ENCODE data around the gene ADGRV1. TPM values are rescaled to one million over a fixed set of nuclear protein-coding genes. Genes with fewer than 3 reads are reported as not detected.

ADGRV1 gene
- total RNA-seq, 1 experiment from 2014 or later = 64.8 TPM

- Histone ChIP-seq H3K9me3 (ENCODE audit: control insufficient read depth, low read depth, low read length) (no peaks in the 10 kb centered on the region), H3K4ac (ENCODE audit: low read depth, low read length) (no peak overlapping the region), H2BK120ac (ENCODE audit: low read depth, low read length, poor library complexity, severe bottlenecking) (no peak overlapping the region), H4K91ac (ENCODE audit: insufficient read length, low read depth, low read length) (no peak overlapping the region), H4K5ac (ENCODE audit: insufficient read length, low read depth, low read length) (no peak overlapping the region), H3K79me2 (ENCODE audit: insufficient read depth, low read length) (no peaks in the 10 kb centered on the region), H3K9ac (ENCODE audit: extremely low read depth, insufficient read length, low read length) (no peak overlapping the region), H4K8ac (replicated peaks; ENCODE audit: insufficient read length, low read depth, low read length) (no peak overlapping the region), H4K20me1 (ENCODE audit: control insufficient read depth, insufficient read depth, insufficient read length) (no peaks in the 10 kb centered on the region), H3K79me1 (ENCODE audit: insufficient read depth, low read depth, low read length, poor library complexity, severe bottlenecking) (no peaks in the 10 kb centered on the region), H3K27me3 (ENCODE audit: insufficient read depth, low read length) (no peaks in the 10 kb centered on the region), H2BK5ac (ENCODE audit: insufficient read length, low read length) (no peak overlapping the region), H3K4me2 (ENCODE audit: insufficient read depth, insufficient read length, low read length) (no peak overlapping the region), H3K18ac (ENCODE audit: insufficient read length, low read depth, low read length) (no peak overlapping the region), H2BK15ac (ENCODE audit: low read depth, low read length) (no peak overlapping the region), H3K23ac (ENCODE audit: insufficient read length, low read depth, low read length) (no peak overlapping the region), H3K14ac (ENCODE audit: insufficient read depth, low read length) (no peak overlapping the region), H2BK12ac (ENCODE audit: insufficient read length, low read depth, low read length) (no peak overlapping the region), H3K27ac (ENCODE audit: insufficient read length, low read depth, low read length) (no peak overlapping the region), H3K23me2 (ENCODE audit: insufficient read length, low read depth, low read length, poor library complexity, severe bottlenecking) (no peaks in the 10 kb centered on the region), H3K4me1 (ENCODE audit: insufficient read depth, low read length) (peaks cover 4% of the 10 kb centered on the region; the same call in 1 of the 2 replicates), H2BK20ac (ENCODE audit: low read depth, low read length, poor library complexity, severe bottlenecking) (no peak overlapping the region), H2AK5ac (ENCODE audit: insufficient read length, low read length) (no peak overlapping the region), H3T11ph (ENCODE audit: low read length) (no peak overlapping the region), H3K56ac (ENCODE audit: insufficient read length, low read depth, low read length) (no peak overlapping the region), H2AFZ (ENCODE audit: low read length) (no peak overlapping the region)
- H3K27me3 Mint-ChIP-seq (ENCODE audit: low read depth) = no peaks in the 10 kb centered on the region
- H3K36me3 Mint-ChIP-seq (ENCODE audit: insufficient read depth in 1 of 3, low read depth in 3 of 3) = no peaks in the 10 kb centered on the region
- TF ChIP-seq, protein P1, sequence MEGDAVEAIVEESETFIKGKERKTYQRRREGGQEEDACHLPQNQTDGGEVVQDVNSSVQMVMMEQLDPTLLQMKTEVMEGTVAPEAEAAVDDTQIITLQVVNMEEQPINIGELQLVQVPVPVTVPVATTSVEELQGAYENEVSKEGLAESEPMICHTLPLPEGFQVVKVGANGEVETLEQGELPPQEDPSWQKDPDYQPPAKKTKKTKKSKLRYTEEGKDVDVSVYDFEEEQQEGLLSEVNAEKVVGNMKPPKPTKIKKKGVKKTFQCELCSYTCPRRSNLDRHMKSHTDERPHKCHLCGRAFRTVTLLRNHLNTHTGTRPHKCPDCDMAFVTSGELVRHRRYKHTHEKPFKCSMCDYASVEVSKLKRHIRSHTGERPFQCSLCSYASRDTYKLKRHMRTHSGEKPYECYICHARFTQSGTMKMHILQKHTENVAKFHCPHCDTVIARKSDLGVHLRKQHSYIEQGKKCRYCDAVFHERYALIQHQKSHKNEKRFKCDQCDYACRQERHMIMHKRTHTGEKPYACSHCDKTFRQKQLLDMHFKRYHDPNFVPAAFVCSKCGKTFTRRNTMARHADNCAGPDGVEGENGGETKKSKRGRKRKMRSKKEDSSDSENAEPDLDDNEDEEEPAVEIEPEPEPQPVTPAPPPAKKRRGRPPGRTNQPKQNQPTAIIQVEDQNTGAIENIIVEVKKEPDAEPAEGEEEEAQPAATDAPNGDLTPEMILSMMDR (conservative IDR thresholded peaks at IDR 0.05) = no peak
- H3K27ac Mint-ChIP-seq = no peak overlapping the region
- WGBS (ENCODE audit: extremely low coverage, insufficient read length, low lambda C conversion rate) = no CpG with 5 or more reads among the region's 3 CpGs
- DNase-seq = no peak
- peaks cover 22 to 26% of the 10 kb centered on the region in 2 experiments for H3K4me1 Mint-ChIP-seq
- H3K4me3 Mint-ChIP-seq = no peak overlapping the region
- H3K9me3 Mint-ChIP-seq = peaks cover 0 to 3% of the 10 kb centered on the region in 2 experiments; a peak in 1 of 5 replicates
Observed at GRCh38 chr5:91175708-91176107, 617.1 kb downstream of the ADGRV1 start.

Measured in H9 (cell line).